Uterine smooth muscle cell (primary cell): Measurements from ENCODE around the gene VSTM5. TPM values are rescaled to one million over a fixed set of nuclear protein-coding genes. Genes with fewer than 3 reads are reported as not detected.

ENCODE experiments used
- total RNA-seq: library from RNA; depleted of rRNA; stranded (reverse); fragments of >200 nt; gene quantifications from 2 replicates; pipeline ENCODE4 v1.2.3, GENCODE V29; 2014

Gene VSTM5, protein sequence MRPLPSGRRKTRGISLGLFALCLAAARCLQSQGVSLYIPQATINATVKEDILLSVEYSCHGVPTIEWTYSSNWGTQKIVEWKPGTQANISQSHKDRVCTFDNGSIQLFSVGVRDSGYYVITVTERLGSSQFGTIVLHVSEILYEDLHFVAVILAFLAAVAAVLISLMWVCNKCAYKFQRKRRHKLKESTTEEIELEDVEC
- total RNA-seq = 0.62 and 1.00 TPM in 2 replicates

DNA sequence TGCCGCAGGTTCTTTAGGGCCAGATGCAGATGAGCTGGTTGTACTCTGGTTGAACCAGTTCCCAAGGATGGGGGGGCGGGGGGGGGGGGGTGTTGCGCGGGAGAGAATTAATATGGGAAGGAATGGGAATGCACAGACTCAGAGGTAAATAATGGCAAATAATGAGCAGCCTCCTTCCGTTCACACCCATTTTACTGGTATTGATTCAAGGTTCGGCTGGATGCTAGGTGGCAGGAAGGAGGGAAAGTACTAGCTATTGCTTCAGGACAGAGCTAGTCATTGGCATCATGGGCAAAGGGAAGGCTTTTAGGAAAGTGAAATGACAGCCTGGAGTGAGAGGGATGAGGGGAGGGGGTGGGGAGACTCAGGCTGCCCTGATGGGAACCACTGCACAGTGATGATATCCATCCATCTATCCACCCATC lies at the start of gene VSTM5:
VSTM5 (minus strand) TSS at position 25 of the 425 bp plus-strand sequence. CDS start 116 bp downstream, outside the sequence.

DNA sequence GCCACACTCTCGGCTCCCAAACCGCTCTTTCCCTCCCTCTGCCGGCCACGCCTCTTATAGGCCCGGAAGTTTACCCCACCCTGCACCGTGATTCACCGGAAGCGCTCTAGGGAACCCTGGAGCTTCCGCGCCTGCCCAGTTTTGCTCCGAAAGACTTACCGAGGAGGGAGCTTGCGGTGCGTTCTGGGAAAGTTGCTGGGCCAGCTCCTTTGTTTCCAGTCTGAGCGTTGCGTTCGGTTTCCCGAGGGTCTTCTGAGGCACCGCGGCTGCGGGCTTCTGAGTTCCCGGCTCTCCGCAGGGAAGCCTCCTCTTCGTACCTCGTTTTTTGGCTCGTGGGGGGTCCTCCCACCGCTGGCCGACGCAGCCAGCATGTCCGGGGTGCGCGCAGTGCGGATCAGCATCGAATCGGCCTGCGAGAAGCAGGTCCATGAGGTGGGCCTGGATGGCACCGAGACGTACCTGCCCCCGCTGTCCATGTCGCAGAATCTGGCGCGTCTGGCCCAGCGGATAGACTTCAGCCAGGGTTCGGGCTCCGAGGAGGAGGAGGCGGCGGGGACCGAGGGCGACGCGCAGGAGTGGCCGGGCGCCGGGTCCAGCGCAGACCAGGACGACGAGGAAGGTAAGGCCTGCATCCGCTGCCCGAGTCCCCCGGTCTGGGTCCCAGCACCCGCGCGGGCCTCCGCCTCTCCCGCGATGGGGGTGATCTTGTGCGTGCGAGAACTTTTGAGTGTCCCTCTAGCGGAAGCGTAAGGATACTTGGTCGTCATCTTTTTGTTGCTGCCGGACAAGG lies 66.1 kb downstream of the VSTM5 start, which contains the start of gene MED17:
MED17 (plus strand) TSS at position 138 of the 790 bp plus-strand sequence; CDS start at position 370, 232 bp downstream.

Other genes starting within 250 kb of the VSTM5 start
- 18.9 and 29.3 TPM in 2 replicates for gene CEP295, start 188.9 kb downstream of the VSTM5 start, total RNA-seq
- 197 and 254 TPM in 2 replicates for gene TAF1D, start 109.1 kb downstream of the VSTM5 start, total RNA-seq
- gene C11orf54, start 108.9 kb downstream of the VSTM5 start, total RNA-seq = 11.1 and 19.6 TPM in 2 replicates
- 31.0 and 35.4 TPM in 2 replicates for gene MED17, start 66.3 kb downstream of the VSTM5 start, total RNA-seq
- gene HEPHL1, start 170.7 kb upstream of the VSTM5 start, total RNA-seq = 0.11 TPM in 1 of 2 replicates, not detected in the other